GM12865 (cell line): ENCODE measurements around the gene USPL1.
"Not testable (repeated sequence)": the region's sequence is repeated elsewhere in the genome, so short reads cannot be mapped to it uniquely, and the experiment has no call there.

Experiments used
- DNase-seq: peaks from one replicate; pipeline ENCODE4 v3.0.0; 2010; ENCODE audit warnings: low read depth
- H3K4me3 ChIP-seq: 2 replicates; pipeline ENCODE4 v1.5.1; 2011; ENCODE audit warnings: mild to moderate bottlenecking, low read depth, low read length, control low read depth
- TF ChIP-seq, protein P1 (sequence below): IDR thresholded peaks from 2 replicates; pipeline ENCODE4 v1.5.1; 2011; ENCODE audit warnings: low read length, control low read depth, low read depth, inconsistent platforms; ENCODE audit not compliant: insufficient read depth; ENCODE audit errors: missing control alignments

USPL1 gene

DNA sequence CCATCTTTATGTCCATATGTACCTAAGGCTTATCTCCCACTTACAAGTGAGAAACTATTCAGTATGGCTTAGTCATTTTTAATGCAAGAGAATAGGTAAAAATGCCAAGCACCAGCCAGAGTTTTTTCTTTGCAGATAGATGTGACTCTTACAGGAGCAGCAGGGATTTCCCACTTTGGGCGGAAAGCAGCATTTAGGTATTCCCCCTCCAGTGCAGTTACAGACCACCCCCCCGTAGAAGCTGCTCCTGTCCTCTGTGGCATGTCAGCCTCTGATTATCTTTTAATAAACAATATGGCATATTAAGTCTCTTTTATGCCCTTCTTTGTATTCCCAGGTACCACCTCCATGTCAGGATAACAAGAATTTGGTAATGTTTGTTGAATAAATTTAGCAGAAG, 24.7 kb upstream of the USPL1 start:
- H3K4me3 ChIP-seq, result no peak overlapping the region
- TF ChIP-seq, protein P1, sequence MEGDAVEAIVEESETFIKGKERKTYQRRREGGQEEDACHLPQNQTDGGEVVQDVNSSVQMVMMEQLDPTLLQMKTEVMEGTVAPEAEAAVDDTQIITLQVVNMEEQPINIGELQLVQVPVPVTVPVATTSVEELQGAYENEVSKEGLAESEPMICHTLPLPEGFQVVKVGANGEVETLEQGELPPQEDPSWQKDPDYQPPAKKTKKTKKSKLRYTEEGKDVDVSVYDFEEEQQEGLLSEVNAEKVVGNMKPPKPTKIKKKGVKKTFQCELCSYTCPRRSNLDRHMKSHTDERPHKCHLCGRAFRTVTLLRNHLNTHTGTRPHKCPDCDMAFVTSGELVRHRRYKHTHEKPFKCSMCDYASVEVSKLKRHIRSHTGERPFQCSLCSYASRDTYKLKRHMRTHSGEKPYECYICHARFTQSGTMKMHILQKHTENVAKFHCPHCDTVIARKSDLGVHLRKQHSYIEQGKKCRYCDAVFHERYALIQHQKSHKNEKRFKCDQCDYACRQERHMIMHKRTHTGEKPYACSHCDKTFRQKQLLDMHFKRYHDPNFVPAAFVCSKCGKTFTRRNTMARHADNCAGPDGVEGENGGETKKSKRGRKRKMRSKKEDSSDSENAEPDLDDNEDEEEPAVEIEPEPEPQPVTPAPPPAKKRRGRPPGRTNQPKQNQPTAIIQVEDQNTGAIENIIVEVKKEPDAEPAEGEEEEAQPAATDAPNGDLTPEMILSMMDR, result no peak
- peak; percentile 52 for DNase-seq

DNA sequence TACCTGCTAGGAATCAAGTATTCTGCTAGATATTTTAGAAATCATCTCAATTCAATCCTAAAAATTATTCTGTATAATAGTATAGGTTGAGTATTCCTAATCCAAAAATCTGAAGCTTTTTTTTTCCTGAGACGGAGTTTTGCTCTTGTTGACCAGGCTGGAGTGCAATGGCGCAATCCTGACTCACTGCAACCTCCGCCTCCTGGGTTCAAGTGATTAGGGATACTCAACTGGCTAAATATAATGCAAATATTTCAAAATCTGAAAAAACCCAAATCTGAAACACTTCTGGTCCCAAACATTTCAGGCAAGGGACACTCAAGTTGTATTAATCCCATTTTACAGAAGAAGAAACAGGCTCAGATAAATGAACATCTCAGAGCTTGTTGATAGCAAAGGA, 17.2 kb upstream of the USPL1 start:
- H3K4me3 ChIP-seq, result no peak overlapping the region
- no peak for DNase-seq
- TF ChIP-seq, protein P1, result no peak

DNA sequence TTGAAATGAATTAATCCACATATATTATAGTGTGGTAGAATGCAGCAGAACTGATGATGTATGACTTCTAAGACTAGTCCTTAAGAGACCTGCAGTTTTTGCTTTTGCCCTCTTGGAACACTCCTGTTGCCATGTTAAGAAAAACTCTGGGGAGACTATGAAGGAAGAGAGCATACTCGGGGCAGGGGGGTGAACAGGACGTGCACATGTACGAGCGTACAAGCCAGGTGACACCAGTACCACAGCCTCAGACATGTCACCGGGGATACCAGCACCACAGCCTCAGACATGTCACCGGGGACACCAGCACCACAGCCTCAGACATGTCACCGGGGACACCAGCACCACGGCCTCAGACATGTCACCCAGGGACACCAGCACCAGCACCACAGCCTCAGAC, 15.9 kb upstream of the USPL1 start:
- no peak overlapping the region for H3K4me3 ChIP-seq
- TF ChIP-seq, protein P1, result no peak
- no peak for DNase-seq

DNA sequence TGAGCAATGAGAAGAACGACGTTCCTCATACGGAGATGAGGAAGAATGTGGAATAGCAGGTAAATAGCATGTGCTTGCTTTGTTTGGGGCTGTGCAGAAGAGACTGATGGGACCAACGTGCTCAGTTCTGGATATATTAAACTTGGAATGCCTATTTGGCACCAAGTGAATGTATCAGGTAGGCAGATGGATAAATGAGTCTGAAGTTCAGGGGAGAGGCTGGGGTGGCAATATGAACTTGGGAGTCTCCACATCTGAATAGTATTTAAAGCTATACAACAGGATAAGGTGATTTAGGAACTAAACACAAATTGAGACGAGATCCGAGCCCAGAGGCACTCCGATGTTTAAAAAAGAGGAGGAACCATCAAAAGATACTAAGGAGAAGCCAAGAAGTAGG, 12.7 kb upstream of the USPL1 start:
- TF ChIP-seq, protein P1, result no peak
- no peak for DNase-seq
- no peak overlapping the region for H3K4me3 ChIP-seq

DNA sequence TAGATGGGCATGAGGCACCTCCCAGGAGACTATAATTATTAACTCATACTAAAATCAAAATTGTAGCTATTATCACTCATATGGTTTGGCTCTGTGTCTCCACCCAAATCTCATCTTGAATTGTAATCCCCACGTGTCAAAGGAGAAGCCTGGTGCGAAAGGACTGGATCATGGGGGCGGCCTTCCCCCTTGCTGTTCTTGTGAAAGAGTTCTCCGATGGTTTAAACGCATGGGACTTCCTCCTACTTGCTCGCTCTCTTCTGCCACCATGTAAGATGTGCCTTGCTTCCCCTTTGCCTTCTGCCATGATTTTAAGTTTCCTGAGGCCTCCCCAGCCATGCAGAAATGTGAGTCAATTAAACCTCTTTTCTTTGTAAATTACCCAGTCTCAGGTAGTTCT, 10.5 kb upstream of the USPL1 start:
- DNase-seq, H3K4me3 ChIP-seq: not testable (repeated sequence)

DNA sequence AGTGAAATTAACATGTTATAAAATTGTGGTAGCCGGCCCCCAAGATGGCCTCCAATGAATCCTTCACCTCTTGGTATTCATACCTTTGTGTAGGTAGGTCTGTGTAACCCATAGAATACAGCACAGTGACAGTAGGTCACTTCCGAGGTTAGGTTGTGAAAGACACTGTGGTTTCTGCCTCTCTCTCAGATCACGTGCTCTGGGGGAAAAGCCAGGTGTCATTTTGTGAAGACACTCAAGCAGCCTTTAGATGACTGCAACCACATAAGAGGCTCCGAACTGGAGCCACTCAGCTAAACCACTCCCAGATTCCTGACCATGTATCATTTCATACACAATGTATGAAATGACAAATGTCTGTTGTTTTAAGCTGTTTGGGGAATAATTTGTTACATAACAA, 9.8 kb upstream of the USPL1 start:
- DNase-seq, result peak; percentile 92
- no peak overlapping the region for H3K4me3 ChIP-seq
- TF ChIP-seq, protein P1, result no peak

DNA sequence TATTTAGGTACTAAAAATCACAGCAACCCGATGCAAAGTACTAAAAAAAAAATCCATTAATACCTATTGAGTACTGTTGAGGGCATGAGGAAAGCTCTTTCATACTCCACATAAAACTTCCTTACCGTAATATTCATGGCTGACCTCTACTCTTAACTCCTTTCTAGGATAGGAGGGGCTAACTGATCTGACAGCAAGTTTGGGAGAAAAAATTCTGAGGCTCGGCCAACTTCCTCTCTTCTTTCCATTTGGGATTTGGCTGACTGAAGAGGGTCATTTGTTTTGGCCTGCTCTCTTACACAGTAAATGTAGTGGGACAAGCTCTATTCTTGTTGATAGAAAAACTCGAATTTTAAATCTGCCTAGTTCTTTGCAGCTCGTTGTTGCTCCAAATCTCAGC, 9.4 kb upstream of the USPL1 start:
- no peak for DNase-seq
- TF ChIP-seq, protein P1, result no peak
- no peak overlapping the region for H3K4me3 ChIP-seq

DNA sequence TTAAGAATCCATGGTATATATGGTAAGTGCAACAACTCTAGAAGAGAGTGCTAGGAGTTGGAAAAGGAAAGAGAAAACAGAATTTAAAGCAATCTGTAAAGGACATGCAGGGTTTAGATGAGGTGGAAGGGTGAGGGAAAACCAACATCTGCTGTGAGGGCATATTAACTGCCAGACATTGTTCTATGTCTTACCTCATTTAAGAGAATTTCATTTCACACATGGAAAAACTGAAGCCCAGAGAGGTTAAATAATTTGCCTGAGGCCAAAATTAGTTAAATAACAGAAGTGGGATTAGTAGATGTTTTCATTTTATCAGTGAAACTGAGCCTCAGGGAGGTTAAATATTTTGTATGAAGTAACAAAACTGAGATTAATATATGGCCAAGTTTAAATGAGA, 7.4 kb upstream of the USPL1 start:
- H3K4me3 ChIP-seq, result no peak overlapping the region
- TF ChIP-seq, protein P1, result no peak
- DNase-seq, result no peak
